ENCODE data around the gene ABHD17B.

- TF ChIP-seq POLR2A (IDR thresholded peaks at IDR 0.05; ENCODE audit: low read length) (no peak), GATA1 (IDR thresholded peaks at IDR 0.05; ENCODE audit: low read depth, low read length) (no peak)
Measured at GRCh38 chr9:71876829-71877228, 34.2 kb downstream of the ABHD17B start.
